ENCODE results near the gene IPO4. TPM values are rescaled to one million over a fixed set of nuclear protein-coding genes. Genes with fewer than 3 reads are reported as not detected.

IPO4 gene
- total RNA-seq, 1 experiment from 2014 or later, result 116 TPM

DNA sequence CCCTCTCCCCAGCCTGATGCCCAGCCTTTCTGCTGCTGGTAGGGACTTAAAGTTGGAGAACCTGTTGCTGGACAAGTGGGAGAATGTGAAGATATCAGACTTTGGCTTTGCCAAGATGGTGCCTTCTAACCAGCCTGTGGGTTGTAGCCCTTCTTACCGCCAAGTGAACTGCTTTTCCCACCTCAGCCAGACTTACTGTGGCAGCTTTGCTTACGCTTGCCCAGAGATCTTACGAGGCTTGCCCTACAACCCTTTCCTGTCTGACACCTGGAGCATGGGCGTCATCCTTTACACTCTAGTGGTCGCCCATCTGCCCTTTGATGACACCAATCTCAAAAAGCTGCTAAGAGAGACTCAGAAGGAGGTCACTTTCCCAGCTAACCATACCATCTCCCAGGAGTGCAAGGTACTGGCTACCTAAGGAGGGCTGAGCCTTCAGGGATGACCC, 18.5 kb upstream of the IPO4 start:
- Histone ChIP-seq H2BK12ac (ENCODE audit: insufficient read length, low read depth, low read length) (no peak overlapping the region), H2AFZ (ENCODE audit: low read length) (no peak overlapping the region), H2BK15ac (ENCODE audit: low read depth, low read length) (no peak overlapping the region), H3K18ac (ENCODE audit: insufficient read length, low read depth, low read length) (no peak overlapping the region), H3K56ac (ENCODE audit: insufficient read length, low read depth, low read length) (no peak overlapping the region), H3K9me3 (ENCODE audit: control insufficient read depth, low read depth, low read length) (no peaks in the 10 kb centered on the region), H4K5ac (ENCODE audit: insufficient read length, low read depth, low read length) (no peak overlapping the region), H3K4ac (ENCODE audit: low read depth, low read length) (no peak overlapping the region), H3K27ac (ENCODE audit: insufficient read length, low read depth, low read length) (no peak overlapping the region), H3K4me1 (ENCODE audit: insufficient read depth, low read length) (peaks cover 5% of the 10 kb centered on the region; the same call in 1 of the 2 replicates), H3K14ac (ENCODE audit: insufficient read depth, low read length) (no peak overlapping the region), H2BK20ac (ENCODE audit: low read depth, low read length, poor library complexity, severe bottlenecking) (no peak overlapping the region), H2AK5ac (ENCODE audit: insufficient read length, low read length) (no peak overlapping the region), H2BK5ac (ENCODE audit: insufficient read length, low read length) (no peak overlapping the region), H2BK120ac (ENCODE audit: low read depth, low read length, poor library complexity, severe bottlenecking) (no peak overlapping the region), H3T11ph (ENCODE audit: low read length) (no peak overlapping the region), H3K79me2 (ENCODE audit: insufficient read depth, low read length) (no peaks in the 10 kb centered on the region), H4K91ac (ENCODE audit: insufficient read length, low read depth, low read length) (no peak overlapping the region), H3K79me1 (ENCODE audit: insufficient read depth, low read depth, low read length, poor library complexity, severe bottlenecking) (no peaks in the 10 kb centered on the region), H3K27me3 (ENCODE audit: insufficient read depth, low read length) (no peaks in the 10 kb centered on the region), H3K23me2 (ENCODE audit: insufficient read length, low read depth, low read length, poor library complexity, severe bottlenecking) (no peaks in the 10 kb centered on the region), H4K20me1 (ENCODE audit: control insufficient read depth, insufficient read depth, insufficient read length) (no peaks in the 10 kb centered on the region), H3K9ac (ENCODE audit: extremely low read depth, insufficient read length, low read length) (no peak overlapping the region), H3K23ac (ENCODE audit: insufficient read length, low read depth, low read length) (no peak overlapping the region), H4K8ac (replicated peaks; ENCODE audit: insufficient read length, low read depth, low read length) (no peak overlapping the region), H3K4me2 (ENCODE audit: insufficient read depth, insufficient read length, low read length) (no peak overlapping the region)
- H3K9me3 Mint-ChIP-seq, result peaks cover 0 to 6% of the 10 kb centered on the region in 2 experiments
- peak overlapping the region in 2 of 3 experiments; percentile 75 to 90; a peak in 2 of 7 replicates for H3K27ac Mint-ChIP-seq
- H3K4me1 Mint-ChIP-seq, result peaks cover 19 to 22% of the 10 kb centered on the region in 2 experiments
- peaks cover 45 to 80% (median 73%) of the 10 kb centered on the region in 3 experiments for H3K36me3 Mint-ChIP-seq (ENCODE audit: insufficient read depth in 1 of 3, low read depth in 3 of 3)
- no peak overlapping the region for H3K4me3 Mint-ChIP-seq
- TF ChIP-seq, protein P1, sequence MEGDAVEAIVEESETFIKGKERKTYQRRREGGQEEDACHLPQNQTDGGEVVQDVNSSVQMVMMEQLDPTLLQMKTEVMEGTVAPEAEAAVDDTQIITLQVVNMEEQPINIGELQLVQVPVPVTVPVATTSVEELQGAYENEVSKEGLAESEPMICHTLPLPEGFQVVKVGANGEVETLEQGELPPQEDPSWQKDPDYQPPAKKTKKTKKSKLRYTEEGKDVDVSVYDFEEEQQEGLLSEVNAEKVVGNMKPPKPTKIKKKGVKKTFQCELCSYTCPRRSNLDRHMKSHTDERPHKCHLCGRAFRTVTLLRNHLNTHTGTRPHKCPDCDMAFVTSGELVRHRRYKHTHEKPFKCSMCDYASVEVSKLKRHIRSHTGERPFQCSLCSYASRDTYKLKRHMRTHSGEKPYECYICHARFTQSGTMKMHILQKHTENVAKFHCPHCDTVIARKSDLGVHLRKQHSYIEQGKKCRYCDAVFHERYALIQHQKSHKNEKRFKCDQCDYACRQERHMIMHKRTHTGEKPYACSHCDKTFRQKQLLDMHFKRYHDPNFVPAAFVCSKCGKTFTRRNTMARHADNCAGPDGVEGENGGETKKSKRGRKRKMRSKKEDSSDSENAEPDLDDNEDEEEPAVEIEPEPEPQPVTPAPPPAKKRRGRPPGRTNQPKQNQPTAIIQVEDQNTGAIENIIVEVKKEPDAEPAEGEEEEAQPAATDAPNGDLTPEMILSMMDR (conservative IDR thresholded peaks at IDR 0.05), result no peak
- DNase-seq, result no peak
- WGBS (ENCODE audit: extremely low coverage, insufficient read length, low lambda C conversion rate), result no CpG with 5 or more reads among the region's 5 CpGs
- no peaks in the 10 kb centered on the region for H3K27me3 Mint-ChIP-seq (ENCODE audit: low read depth)
